Stimulated activated CD4-positive, alpha-beta T cell treated with anti-CD3 and anti-CD28 coated beads, Interleukin-1b, Interleukin-23, amount 100 ng/mL, for 48 hours (primary cell): ENCODE results near the gene ARRDC5.
"Not testable (repeated sequence)": the region's sequence is repeated elsewhere in the genome, so short reads cannot be mapped to it uniquely, and the experiment has no call there.

Source experiments
- DNase-seq: peaks from one replicate; pipeline ENCODE4 v3.0.0-alpha.2; 2020

The ARRDC5 gene

GRCh38 chr19:4867534-4868285, 35.0 kb downstream of the ARRDC5 start, which contains the start of gene PLIN3:
TSS of gene PLIN3 (minus strand) at chr19:4867667. CDS start at chr19:4861394, 6,273 bp downstream.
- DNase-seq: peak; percentile 94

- peak; percentile 22 for DNase-seq
These were observed 35.9 kb downstream of the ARRDC5 start for GRCh38 chr19:4866595-4867424.

GRCh38 chr19:4861147-4861546, 41.5 kb downstream of the ARRDC5 start:
- no peak for DNase-seq

GRCh38 chr19:4859697-4860096, 43.0 kb downstream of the ARRDC5 start:
- no peak for DNase-seq

- DNase-seq: not testable (repeated sequence)
These were observed 46.2 kb downstream of the ARRDC5 start for GRCh38 chr19:4856468-4856867.

GRCh38 chr19:4853506-4853905, 49.2 kb downstream of the ARRDC5 start:
- DNase-seq: not testable (repeated sequence)

GRCh38 chr19:4852484-4852883, 50.2 kb downstream of the ARRDC5 start:
- no peak for DNase-seq

GRCh38 chr19:4851551-4852290, 51.0 kb downstream of the ARRDC5 start:
- DNase-seq: peak; percentile 68

- no peak for DNase-seq
These were observed 53.7 kb downstream of the ARRDC5 start for GRCh38 chr19:4849019-4849418.

GRCh38 chr19:4847190-4847973, 55.3 kb downstream of the ARRDC5 start:
- no peak for DNase-seq

- DNase-seq: not testable (repeated sequence)
These were observed 56.7 kb downstream of the ARRDC5 start for GRCh38 chr19:4845975-4846374.

GRCh38 chr19:4844348-4845179, 58.1 kb downstream of the ARRDC5 start:
- DNase-seq: no peak

- no peak for DNase-seq
These were observed 59.1 kb downstream of the ARRDC5 start for GRCh38 chr19:4843647-4843965.
